ENCODE data around the gene DUSP22. TPM values are rescaled to one million over a fixed set of nuclear protein-coding genes. Genes with fewer than 3 reads are reported as not detected.

The DUSP22 gene
- total and polyA plus RNA-seq, 8 donors = 27.3 to 48.8 (median 33.7) TPM

DNA sequence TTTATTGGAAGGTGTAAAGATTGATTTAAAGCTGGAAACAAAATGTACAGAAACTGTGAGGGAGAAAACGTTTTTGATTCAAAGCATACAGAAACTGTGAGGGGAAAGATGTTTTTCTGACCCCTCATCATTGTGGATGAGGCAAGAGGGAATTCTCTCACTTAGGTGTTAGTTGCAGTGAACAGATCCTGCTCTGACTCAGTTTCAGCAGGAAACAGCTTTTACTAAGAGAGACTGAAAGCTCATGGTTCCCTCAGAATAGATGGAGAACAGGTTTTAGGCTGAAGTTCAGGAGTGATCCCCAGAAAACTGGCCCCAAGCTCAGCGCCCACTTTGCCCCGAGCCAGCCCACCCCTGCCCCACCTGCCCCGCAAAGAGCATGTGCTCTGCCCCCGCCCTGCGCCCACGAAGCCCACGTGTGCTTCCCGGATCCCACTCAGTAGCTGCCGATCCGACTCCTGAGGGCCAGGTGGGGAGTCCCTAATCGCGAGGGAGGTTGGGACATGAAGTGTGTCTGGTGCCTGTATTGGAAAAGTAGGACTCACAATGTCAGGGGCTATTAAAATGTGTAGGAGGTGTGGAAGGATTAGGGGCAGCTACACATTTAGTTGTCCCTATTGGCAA is 41.2 kb downstream of the DUSP22 start:
- peak in 1 of 4 donors; percentile 80 for DNase-seq
- no peak for ATAC-seq
- intact Hi-C loops (cut with DNase I) = no loop called here
- no peaks in the 10 kb centered on the region for H3K36me3 ChIP-seq
- no peak overlapping the region for H3K27ac ChIP-seq
- H3K4me3 ChIP-seq = no peak overlapping the region
- TF ChIP-seq, protein P1, sequence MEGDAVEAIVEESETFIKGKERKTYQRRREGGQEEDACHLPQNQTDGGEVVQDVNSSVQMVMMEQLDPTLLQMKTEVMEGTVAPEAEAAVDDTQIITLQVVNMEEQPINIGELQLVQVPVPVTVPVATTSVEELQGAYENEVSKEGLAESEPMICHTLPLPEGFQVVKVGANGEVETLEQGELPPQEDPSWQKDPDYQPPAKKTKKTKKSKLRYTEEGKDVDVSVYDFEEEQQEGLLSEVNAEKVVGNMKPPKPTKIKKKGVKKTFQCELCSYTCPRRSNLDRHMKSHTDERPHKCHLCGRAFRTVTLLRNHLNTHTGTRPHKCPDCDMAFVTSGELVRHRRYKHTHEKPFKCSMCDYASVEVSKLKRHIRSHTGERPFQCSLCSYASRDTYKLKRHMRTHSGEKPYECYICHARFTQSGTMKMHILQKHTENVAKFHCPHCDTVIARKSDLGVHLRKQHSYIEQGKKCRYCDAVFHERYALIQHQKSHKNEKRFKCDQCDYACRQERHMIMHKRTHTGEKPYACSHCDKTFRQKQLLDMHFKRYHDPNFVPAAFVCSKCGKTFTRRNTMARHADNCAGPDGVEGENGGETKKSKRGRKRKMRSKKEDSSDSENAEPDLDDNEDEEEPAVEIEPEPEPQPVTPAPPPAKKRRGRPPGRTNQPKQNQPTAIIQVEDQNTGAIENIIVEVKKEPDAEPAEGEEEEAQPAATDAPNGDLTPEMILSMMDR (IDR thresholded peaks at IDR 0.05) = no peak
- peaks cover 8 to 41% of the 10 kb centered on the region in 2 donors for H3K4me1 ChIP-seq
- H3K9me3 ChIP-seq = no peaks in the 10 kb centered on the region
- H3K27me3 ChIP-seq = no peaks in the 10 kb centered on the region

DNA sequence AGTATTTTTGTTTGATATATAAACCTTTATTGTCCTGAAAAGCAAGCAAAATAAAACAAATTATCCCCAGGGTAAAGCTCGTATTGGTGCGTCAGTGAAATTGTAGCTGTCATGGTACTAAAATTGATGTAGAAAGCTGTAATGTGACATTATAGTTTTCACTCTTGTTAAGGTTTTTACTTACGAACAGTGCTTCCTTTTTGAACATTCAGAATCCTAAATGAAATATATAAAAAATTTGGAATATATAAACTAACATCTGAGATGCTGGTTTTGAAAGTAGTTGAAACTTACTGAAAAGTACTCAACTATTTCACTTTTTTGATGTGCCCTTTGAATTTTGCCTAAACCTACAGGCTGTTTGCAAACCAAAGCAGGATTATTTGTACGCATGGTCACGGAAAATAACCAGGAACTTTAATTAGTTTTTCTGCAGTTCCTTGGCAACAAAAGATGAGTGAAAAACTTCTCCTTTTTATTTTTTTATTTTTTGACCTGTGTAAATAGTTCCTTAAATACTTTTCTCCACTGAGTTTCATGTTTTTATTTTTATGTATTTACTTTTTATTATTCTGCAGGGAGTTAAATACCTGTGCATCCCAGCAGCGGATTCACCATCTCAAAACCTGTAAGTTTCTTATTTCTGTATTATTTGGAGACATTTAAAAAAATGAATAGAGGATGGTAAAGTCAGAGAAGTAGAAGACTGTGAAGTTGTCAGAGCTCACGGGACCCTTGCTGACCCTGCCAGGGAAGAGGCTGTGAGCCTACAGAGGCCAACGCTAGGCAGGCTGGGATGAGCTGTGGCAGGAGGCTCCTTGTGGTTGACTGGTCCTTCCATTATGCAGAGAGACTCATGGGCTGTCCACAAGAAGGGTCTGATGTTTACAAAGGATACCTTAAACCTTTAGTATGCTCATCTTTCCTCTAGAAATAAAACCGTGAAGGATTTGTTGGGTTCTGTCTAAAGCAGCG is 42.5 kb downstream of the DUSP22 start:
- Histone ChIP-seq H3K4me3 (no peak overlapping the region), H3K9me3 (no peaks in the 10 kb centered on the region), H3K36me3 (no peaks in the 10 kb centered on the region), H3K27ac (no peak overlapping the region), H3K4me1 (peaks cover 16 to 54% of the 10 kb centered on the region in 2 donors), H3K27me3 (no peaks in the 10 kb centered on the region)
- ATAC-seq = no peak
- TF ChIP-seq, protein P1 (IDR thresholded peaks at IDR 0.05) = no peak
- intact Hi-C loops (cut with DNase I) = no loop called here
- DNase-seq = no peak

DNA sequence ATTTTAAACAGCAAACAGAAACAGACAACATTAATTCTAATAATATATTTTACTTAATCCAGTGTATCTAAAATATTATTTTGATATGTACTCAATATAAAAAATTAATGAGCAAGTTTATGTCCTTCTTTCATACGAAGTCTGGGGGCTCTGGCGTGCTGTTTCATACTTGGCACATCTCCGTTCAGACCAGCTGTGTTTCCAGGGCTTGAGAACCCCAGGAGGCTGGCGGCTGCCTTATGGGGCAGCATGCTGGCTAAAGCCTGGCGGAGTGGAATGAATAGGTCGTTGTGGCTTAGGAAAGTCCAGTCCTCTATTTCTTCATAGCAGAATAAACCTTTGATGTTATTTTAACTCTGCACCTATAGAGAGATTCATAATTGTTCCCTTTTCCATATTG is 43.3 kb downstream of the DUSP22 start:
- intact Hi-C loops (cut with DNase I) = no loop called here
- DNase-seq = no peak
- Histone ChIP-seq H3K4me1 (peaks cover 16 to 62% of the 10 kb centered on the region in 2 donors), H3K9me3 (no peaks in the 10 kb centered on the region), H3K36me3 (no peaks in the 10 kb centered on the region), H3K4me3 (no peak overlapping the region), H3K27me3 (no peaks in the 10 kb centered on the region), H3K27ac (no peak overlapping the region)
- TF ChIP-seq, protein P1 (IDR thresholded peaks at IDR 0.05) = no peak
- no peak for ATAC-seq

DNA sequence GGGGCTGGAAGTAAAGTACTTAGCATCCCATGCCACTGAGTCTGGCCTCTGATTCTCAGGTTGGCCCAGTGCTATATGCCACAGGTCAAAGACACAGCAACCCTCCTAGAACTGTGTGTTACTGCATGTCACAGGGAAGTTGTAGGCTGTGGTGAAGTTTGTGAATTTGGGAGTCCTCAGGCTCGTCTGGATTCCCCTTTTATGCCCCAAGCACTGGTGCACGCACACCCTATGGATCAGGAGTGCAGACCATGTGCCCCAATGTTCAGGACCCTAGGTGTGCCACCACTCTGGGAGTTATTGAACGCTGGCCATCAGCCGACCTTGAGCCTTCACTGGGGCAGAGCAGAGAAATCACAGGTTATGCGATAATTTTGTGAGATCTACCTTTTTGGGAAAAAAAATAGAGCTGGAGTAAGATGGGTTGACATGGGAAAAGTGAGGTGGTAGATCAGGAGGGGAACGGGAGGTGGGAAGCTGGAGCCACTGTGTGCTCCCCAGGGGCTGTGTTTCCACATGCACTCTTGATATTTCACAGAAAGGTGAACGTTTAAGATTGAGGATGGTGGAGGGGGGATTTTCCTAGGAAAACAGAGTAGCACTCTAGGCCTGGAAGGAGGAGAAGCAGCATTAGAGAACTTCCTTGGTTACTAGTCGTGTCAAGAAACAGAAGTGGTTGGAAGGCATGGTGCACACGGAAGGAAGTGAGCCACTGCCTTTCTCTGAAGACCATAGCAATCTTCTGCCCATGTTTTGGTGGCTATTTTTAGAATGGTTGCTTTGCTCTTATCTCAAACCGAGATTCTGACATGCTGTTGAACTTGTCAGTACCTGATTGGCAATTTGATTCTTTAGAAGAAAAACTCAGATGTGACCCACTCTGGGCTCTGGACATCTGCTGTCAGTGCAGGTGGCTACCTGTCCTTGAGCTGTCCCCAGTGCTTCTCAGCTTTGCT is 44.1 kb downstream of the DUSP22 start:
- H3K4me3 ChIP-seq = no peak overlapping the region
- H3K27ac ChIP-seq = peak overlapping the region in 1 of 2 donors; percentile 64
- TF ChIP-seq, protein P1 (IDR thresholded peaks at IDR 0.05) = no peak
- DNase-seq (no peak), ATAC-seq (peak; percentile 16)
- H3K9me3 ChIP-seq = no peaks in the 10 kb centered on the region
- intact Hi-C loops (cut with DNase I) = no loop called here
- H3K27me3 ChIP-seq = no peaks in the 10 kb centered on the region
- peaks cover 16 to 70% of the 10 kb centered on the region in 2 donors for H3K4me1 ChIP-seq
- no peaks in the 10 kb centered on the region for H3K36me3 ChIP-seq
